Right lobe of liver (tissue), 4 donors: Measurements from ENCODE around the gene IL17RB.

Source experiments
- POLR2A ChIP-seq: fragments of 450-650 bp; IDR thresholded peaks from one replicate; pipeline ENCODE4 v1.6.1; 2017; ENCODE audit warnings: antibody characterized with exemption, mild to moderate bottlenecking
- TF ChIP-seq, protein P1 (sequence below), 4 donors: fragments of 200-600 bp in 3 of 4; fragments of 450-650 bp in 1 of 4; IDR thresholded peaks; one replicate each; pipeline versions ENCODE4 v1.5.1 to v1.8.0; 2016 to 2022; ENCODE audit warnings: antibody characterized with exemption in 4 of 4, mild to moderate bottlenecking in 2 of 4
- donor health status: DM: no; HTN: no; CAD: no.
- donor health status: DM: no; HTN: no; CAD: no.
- donor health status: DM: no; HTN: yes; CAD: no.

GRCh38 chr3:53816425-53816824 is 29.9 kb upstream of the IL17RB start:
- TF ChIP-seq, protein P1, sequence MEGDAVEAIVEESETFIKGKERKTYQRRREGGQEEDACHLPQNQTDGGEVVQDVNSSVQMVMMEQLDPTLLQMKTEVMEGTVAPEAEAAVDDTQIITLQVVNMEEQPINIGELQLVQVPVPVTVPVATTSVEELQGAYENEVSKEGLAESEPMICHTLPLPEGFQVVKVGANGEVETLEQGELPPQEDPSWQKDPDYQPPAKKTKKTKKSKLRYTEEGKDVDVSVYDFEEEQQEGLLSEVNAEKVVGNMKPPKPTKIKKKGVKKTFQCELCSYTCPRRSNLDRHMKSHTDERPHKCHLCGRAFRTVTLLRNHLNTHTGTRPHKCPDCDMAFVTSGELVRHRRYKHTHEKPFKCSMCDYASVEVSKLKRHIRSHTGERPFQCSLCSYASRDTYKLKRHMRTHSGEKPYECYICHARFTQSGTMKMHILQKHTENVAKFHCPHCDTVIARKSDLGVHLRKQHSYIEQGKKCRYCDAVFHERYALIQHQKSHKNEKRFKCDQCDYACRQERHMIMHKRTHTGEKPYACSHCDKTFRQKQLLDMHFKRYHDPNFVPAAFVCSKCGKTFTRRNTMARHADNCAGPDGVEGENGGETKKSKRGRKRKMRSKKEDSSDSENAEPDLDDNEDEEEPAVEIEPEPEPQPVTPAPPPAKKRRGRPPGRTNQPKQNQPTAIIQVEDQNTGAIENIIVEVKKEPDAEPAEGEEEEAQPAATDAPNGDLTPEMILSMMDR (IDR thresholded peaks at IDR 0.05), result no peak
- no peak for TF ChIP-seq POLR2A
